ENCODE measurements around the gene BTN3A1. TPM values are rescaled to one million over a fixed set of nuclear protein-coding genes. Genes with fewer than 3 reads are reported as not detected.

BTN3A1 gene
- total RNA-seq, 1 experiment from 2014 or later: 32.7 TPM

DNA sequence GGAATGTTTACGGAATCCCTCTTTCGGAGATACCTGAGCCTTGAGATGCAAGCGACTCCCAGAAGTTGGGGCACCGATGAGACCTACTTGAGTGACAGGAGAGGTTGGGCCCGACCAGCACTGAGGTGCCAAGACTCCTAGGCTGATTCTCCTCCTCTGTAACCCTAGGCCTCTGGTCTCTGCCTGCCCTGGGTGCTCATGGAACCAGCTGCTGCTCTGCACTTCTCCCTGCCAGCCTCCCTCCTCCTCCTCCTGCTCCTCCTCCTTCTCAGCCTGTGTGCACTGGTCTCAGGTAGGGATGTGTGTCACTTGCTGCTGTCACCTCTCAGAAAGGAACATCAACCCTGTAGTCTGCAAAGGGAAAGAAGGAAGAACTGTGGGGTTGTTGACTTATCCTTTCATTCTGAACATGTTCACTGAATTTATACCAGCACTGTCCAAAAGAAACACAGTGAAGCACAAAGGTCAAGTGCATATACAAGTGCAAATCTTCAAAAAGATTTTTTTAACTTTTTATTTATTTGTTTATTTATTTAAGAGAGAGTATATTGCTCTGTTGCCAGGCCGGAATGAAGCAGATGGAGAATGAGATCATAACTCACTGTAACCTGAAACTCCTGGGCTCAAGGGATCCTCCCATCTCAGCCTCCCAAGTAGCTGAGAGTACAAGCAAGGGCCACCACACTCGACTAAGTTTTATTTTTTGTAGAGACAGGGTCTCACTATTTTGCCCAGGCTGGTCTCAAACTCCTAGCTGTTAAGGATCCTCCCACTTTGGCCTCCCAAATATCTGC, 18.3 kb upstream of the BTN3A1 start:
- H3K27me3 ChIP-seq (ENCODE audit: low read length): no peaks in the 10 kb centered on the region
- H2AFZ ChIP-seq (ENCODE audit: low read length): peak overlapping the region; percentile 73; the same call in 1 of the 2 replicates
- H3K4me1 ChIP-seq (ENCODE audit: low read length): peaks cover 19% of the 10 kb centered on the region
- H3K79me2 ChIP-seq (ENCODE audit: low read length): peaks cover 6% of the 10 kb centered on the region; the same call in 1 of the 2 replicates
- no peak overlapping the region for H3K27ac ChIP-seq (ENCODE audit: low read length)
- H3K9me3 ChIP-seq (ENCODE audit: low read length): no peaks in the 10 kb centered on the region
- H3K36me3 ChIP-seq (ENCODE audit: insufficient read depth, low read length): no peaks in the 10 kb centered on the region
- no peaks in the 10 kb centered on the region for H4K20me1 ChIP-seq (ENCODE audit: insufficient read depth, low read depth, low read length)
- H3K4me2 ChIP-seq (ENCODE audit: low read depth, low read length, poor library complexity, severe bottlenecking): peak overlapping the region; percentile 85
- DNase-seq: peak; percentile 65
- H3K4me3 ChIP-seq (ENCODE audit: low read length): peak overlapping the region; percentile 82
- peak overlapping the region; percentile 78 for H3K9ac ChIP-seq (ENCODE audit: low read length)
- no peaks in the 10 kb centered on the region for H3K9me2 ChIP-seq (replicated peaks; ENCODE audit: insufficient read depth, low read length)

DNA sequence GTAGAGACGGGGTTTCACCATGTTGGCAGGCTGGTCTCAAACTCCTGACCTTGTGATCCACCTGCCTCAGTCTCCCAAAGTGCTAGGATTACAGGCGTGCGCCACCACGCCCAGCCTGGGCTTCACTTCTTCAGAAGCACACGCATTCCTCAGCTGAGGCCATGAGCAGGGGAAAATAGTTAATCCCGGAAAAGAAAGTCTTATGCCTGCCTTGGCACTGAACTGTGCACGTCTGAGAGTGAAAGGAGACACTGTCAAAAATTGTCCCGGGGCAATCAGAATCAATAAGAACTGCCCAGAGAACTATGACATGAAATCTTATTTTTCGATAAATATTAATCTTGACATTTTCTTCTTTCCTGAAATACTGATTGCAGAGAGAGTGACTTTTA, 16.3 kb upstream of the BTN3A1 start:
- Histone ChIP-seq H3K79me2 (ENCODE audit: low read length) (peaks cover 6% of the 10 kb centered on the region; the same call in 1 of the 2 replicates), H3K4me2 (ENCODE audit: low read depth, low read length, poor library complexity, severe bottlenecking) (no peak overlapping the region), H3K9ac (ENCODE audit: low read length) (no peak overlapping the region), H3K4me3 (ENCODE audit: low read length) (no peak overlapping the region), H4K20me1 (ENCODE audit: insufficient read depth, low read depth, low read length) (no peaks in the 10 kb centered on the region), H3K27ac (ENCODE audit: low read length) (no peak overlapping the region), H3K4me1 (ENCODE audit: low read length) (peaks cover 19% of the 10 kb centered on the region), H3K9me2 (replicated peaks; ENCODE audit: insufficient read depth, low read length) (no peaks in the 10 kb centered on the region), H3K27me3 (ENCODE audit: low read length) (no peaks in the 10 kb centered on the region), H2AFZ (ENCODE audit: low read length) (no peak overlapping the region), H3K9me3 (ENCODE audit: low read length) (no peaks in the 10 kb centered on the region), H3K36me3 (ENCODE audit: insufficient read depth, low read length) (no peaks in the 10 kb centered on the region)
- DNase-seq: no peak

DNA sequence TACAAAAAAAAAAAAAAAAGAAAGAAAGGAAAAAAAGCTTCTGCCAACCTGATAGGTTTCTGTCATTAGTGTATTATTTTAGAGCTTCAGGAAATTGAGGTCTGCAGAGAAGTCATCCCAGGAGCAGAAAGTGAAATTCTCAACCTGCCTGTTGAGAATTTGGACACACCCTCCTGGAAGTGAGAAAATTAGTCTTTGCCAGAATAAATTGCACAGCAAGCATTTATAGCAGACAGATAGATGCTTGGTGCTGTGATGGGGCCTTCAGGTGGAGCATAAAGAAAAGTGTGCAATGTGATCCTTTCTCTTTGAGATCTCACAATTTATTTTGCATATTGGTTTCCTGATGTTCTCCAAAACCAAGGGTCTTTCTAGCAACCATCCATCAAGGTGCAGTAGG, 14.5 kb upstream of the BTN3A1 start:
- Histone ChIP-seq H3K4me2 (ENCODE audit: low read depth, low read length, poor library complexity, severe bottlenecking) (no peak overlapping the region), H3K27ac (ENCODE audit: low read length) (no peak overlapping the region)

DNA sequence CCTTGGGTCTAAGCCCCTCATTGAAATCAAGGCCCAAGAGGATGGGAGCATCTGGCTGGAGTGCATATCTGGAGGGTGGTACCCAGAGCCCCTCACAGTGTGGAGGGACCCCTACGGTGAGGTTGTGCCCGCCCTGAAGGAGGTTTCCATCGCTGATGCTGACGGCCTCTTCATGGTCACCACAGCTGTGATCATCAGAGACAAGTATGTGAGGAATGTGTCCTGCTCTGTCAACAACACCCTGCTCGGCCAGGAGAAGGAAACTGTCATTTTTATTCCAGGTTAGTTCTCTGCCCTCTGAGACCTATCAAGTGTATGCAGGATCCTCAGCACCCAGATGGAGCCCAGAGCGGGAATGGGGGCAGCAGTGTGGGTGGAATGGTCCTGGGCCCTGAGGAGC, 14.1 kb upstream of the BTN3A1 start:
- Histone ChIP-seq H3K36me3 (ENCODE audit: insufficient read depth, low read length) (0 out of 2 replicates have a peak, but pooled peaks cover 3% of the 10 kb centered on the region), H2AFZ (ENCODE audit: low read length) (no peak overlapping the region), H3K4me1 (ENCODE audit: low read length) (peaks cover 20% of the 10 kb centered on the region), H3K9ac (ENCODE audit: low read length) (no peak overlapping the region), H4K20me1 (ENCODE audit: insufficient read depth, low read depth, low read length) (no peaks in the 10 kb centered on the region), H3K79me2 (ENCODE audit: low read length) (peaks cover 6% of the 10 kb centered on the region; the same call in 1 of the 2 replicates), H3K27ac (ENCODE audit: low read length) (no peak overlapping the region), H3K9me2 (replicated peaks; ENCODE audit: insufficient read depth, low read length) (no peaks in the 10 kb centered on the region), H3K4me3 (ENCODE audit: low read length) (no peak overlapping the region), H3K4me2 (ENCODE audit: low read depth, low read length, poor library complexity, severe bottlenecking) (no peak overlapping the region), H3K27me3 (ENCODE audit: low read length) (no peaks in the 10 kb centered on the region), H3K9me3 (ENCODE audit: low read length) (no peaks in the 10 kb centered on the region)
- DNase-seq: no peak

More for the DNA sequence above, 14.5 kb upstream of the BTN3A1 start:
- DNase-seq: no peak
- peaks cover 19% of the 10 kb centered on the region for H3K4me1 ChIP-seq (ENCODE audit: low read length)
- H3K9me3 ChIP-seq (ENCODE audit: low read length): no peaks in the 10 kb centered on the region
- H4K20me1 ChIP-seq (ENCODE audit: insufficient read depth, low read depth, low read length): no peaks in the 10 kb centered on the region
- no peak overlapping the region for H3K4me3 ChIP-seq (ENCODE audit: low read length)
- 0 out of 2 replicates have a peak, but pooled peaks cover 3% of the 10 kb centered on the region for H3K36me3 ChIP-seq (ENCODE audit: insufficient read depth, low read length)
- peaks cover 6% of the 10 kb centered on the region; the same call in 1 of the 2 replicates for H3K79me2 ChIP-seq (ENCODE audit: low read length)
- no peak overlapping the region for H2AFZ ChIP-seq (ENCODE audit: low read length)
- H3K9me2 ChIP-seq (replicated peaks; ENCODE audit: insufficient read depth, low read length): no peaks in the 10 kb centered on the region
- H3K27me3 ChIP-seq (ENCODE audit: low read length): no peaks in the 10 kb centered on the region
- no peak overlapping the region for H3K9ac ChIP-seq (ENCODE audit: low read length)

DNA sequence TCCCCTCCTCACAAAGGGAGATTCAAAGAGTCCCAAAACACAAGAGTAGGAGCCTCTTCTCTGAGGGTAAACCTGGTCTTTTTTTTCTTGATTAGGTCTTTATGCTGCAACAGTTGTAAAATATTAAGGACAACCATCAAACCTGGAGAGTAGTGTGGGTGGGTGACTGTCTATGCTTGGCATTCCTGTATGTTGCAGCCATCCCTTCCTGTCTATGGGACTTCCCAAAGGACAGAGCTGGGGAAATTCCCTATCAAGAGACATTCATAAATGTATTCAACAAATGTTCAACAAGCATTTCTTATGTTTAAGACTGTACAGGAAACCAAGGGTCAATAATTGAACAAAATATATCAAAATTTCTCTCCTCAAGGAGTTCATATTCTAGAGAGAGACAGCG, 13.6 kb upstream of the BTN3A1 start:
- no peak for DNase-seq
- no peaks in the 10 kb centered on the region for H3K27me3 ChIP-seq (ENCODE audit: low read length)
- peaks cover 21% of the 10 kb centered on the region for H3K4me1 ChIP-seq (ENCODE audit: low read length)
- no peak overlapping the region for H3K4me2 ChIP-seq (ENCODE audit: low read depth, low read length, poor library complexity, severe bottlenecking)
- H3K9me2 ChIP-seq (replicated peaks; ENCODE audit: insufficient read depth, low read length): no peaks in the 10 kb centered on the region
- peaks cover 4% of the 10 kb centered on the region; the same call in 1 of the 2 replicates for H3K79me2 ChIP-seq (ENCODE audit: low read length)
- H3K36me3 ChIP-seq (ENCODE audit: insufficient read depth, low read length): 0 out of 2 replicates have a peak, but pooled peaks cover 3% of the 10 kb centered on the region
- no peak overlapping the region for H3K4me3 ChIP-seq (ENCODE audit: low read length)
- no peak overlapping the region for H3K27ac ChIP-seq (ENCODE audit: low read length)
- no peaks in the 10 kb centered on the region for H4K20me1 ChIP-seq (ENCODE audit: insufficient read depth, low read depth, low read length)
- no peak overlapping the region for H3K9ac ChIP-seq (ENCODE audit: low read length)
- H3K9me3 ChIP-seq (ENCODE audit: low read length): no peaks in the 10 kb centered on the region
- H2AFZ ChIP-seq (ENCODE audit: low read length): no peak overlapping the region

DNA sequence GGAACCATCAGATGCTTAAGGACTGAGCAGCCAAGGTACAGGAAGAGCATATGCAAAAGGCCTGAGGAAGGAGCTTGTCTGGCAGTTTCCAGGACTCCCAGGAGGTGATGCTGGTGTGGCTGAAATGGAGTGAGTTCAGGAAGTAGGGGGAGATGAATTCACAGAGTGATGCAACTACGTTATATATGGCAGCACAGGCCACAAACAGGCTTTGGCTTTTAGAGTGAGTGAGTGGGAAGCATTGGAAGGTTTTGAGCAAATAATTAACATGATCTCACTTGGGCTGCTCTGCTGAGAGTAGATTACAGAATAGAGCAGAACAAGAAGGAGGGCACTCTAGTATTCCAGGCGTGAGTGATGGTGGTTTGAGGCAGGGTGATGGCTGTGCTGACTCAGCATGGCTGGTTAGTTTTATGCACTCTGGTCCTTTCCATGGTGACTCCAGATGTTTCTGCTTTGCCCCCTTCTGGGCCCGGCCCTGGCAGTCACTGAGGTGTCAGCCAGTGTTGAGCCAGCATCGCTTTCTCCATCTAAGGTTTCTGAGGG, 12.7 kb upstream of the BTN3A1 start:
- Histone ChIP-seq H2AFZ (ENCODE audit: low read length) (no peak overlapping the region), H3K9ac (ENCODE audit: low read length) (no peak overlapping the region), H3K9me3 (ENCODE audit: low read length) (no peaks in the 10 kb centered on the region), H4K20me1 (ENCODE audit: insufficient read depth, low read depth, low read length) (no peaks in the 10 kb centered on the region), H3K9me2 (replicated peaks; ENCODE audit: insufficient read depth, low read length) (no peaks in the 10 kb centered on the region), H3K4me1 (ENCODE audit: low read length) (peaks cover 13% of the 10 kb centered on the region), H3K27ac (ENCODE audit: low read length) (no peak overlapping the region), H3K4me2 (ENCODE audit: low read depth, low read length, poor library complexity, severe bottlenecking) (no peak overlapping the region), H3K27me3 (ENCODE audit: low read length) (no peaks in the 10 kb centered on the region), H3K79me2 (ENCODE audit: low read length) (no peaks in the 10 kb centered on the region), H3K4me3 (ENCODE audit: low read length) (no peak overlapping the region), H3K36me3 (ENCODE audit: insufficient read depth, low read length) (0 out of 2 replicates have a peak, but pooled peaks cover 3% of the 10 kb centered on the region)
- no peak for DNase-seq

DNA sequence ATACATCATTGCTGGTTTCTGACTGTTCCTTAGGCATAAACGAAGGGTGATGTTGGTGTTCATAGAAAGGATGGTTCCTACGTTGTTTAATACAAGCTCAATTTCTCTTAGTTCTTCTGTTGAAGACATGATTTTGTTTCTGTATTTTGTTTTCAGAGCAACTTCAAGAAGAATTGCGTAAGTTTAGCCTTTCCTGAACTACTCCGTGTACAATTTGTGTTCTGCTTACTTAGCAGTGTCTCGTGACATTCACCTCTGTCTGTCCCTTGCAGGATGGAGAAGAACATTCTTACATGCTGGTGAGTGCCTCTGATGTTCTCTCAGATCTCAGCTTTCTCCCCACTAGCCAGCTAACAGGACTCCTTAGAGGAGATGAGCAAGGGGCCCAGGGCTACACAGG, 11.5 kb upstream of the BTN3A1 start:
- no peak for DNase-seq
- H3K4me3 ChIP-seq (ENCODE audit: low read length): no peak overlapping the region
- H3K36me3 ChIP-seq (ENCODE audit: insufficient read depth, low read length): 0 out of 2 replicates have a peak, but pooled peaks cover 3% of the 10 kb centered on the region
- no peaks in the 10 kb centered on the region for H3K9me3 ChIP-seq (ENCODE audit: low read length)
- H3K4me1 ChIP-seq (ENCODE audit: low read length): peaks cover 13% of the 10 kb centered on the region
- H3K27ac ChIP-seq (ENCODE audit: low read length): no peak overlapping the region
- no peaks in the 10 kb centered on the region for H3K79me2 ChIP-seq (ENCODE audit: low read length)
- no peak overlapping the region for H3K4me2 ChIP-seq (ENCODE audit: low read depth, low read length, poor library complexity, severe bottlenecking)
- H4K20me1 ChIP-seq (ENCODE audit: insufficient read depth, low read depth, low read length): no peaks in the 10 kb centered on the region
- no peaks in the 10 kb centered on the region for H3K27me3 ChIP-seq (ENCODE audit: low read length)
- no peaks in the 10 kb centered on the region for H3K9me2 ChIP-seq (replicated peaks; ENCODE audit: insufficient read depth, low read length)
- H3K9ac ChIP-seq (ENCODE audit: low read length): no peak overlapping the region
- no peak overlapping the region for H2AFZ ChIP-seq (ENCODE audit: low read length)

DNA sequence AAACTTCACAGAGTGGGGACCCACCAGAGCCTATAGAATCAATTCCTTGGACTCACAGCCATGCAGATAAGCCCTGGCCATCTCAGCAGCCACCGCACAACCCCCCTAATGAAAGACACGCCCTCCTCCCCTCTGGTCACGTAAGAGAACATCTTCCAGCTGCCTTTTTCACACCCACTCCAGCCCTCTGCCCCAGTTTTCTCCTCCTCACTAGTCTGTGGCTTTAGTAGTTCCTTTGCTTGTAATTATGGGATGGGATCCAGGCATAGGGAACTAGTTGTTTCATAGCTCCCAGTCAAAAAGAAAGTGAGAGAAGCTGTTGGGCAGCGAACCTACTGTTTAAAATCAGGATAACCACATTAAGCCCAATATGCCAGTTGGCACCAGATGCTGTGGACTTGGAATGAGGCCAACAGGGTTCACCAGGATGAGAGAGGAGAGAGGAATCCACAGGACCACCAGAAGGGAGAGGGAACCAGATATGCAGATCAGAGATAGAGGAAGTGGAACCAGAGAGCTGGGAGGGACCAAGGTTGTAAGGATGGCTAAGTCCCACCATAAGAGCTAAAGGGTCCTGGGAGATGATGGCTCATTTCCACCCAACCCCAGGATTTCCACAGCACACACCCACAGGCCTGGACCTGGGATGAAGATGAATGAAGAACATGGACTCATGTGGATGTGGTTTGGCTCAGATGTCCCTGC, 9.0 kb upstream of the BTN3A1 start:
- no peaks in the 10 kb centered on the region for H3K27me3 ChIP-seq (ENCODE audit: low read length)
- H3K36me3 ChIP-seq (ENCODE audit: insufficient read depth, low read length): 0 out of 2 replicates have a peak, but pooled peaks cover 3% of the 10 kb centered on the region
- H3K9me2 ChIP-seq (replicated peaks; ENCODE audit: insufficient read depth, low read length): no peaks in the 10 kb centered on the region
- H3K79me2 ChIP-seq (ENCODE audit: low read length): no peaks in the 10 kb centered on the region
- H3K4me3 ChIP-seq (ENCODE audit: low read length): no peak overlapping the region
- 0 out of 2 replicates have a peak, but pooled peaks cover 4% of the 10 kb centered on the region for H3K4me1 ChIP-seq (ENCODE audit: low read length)
- no peak overlapping the region for H3K27ac ChIP-seq (ENCODE audit: low read length)
- no peak for DNase-seq
- no peak overlapping the region for H3K9ac ChIP-seq (ENCODE audit: low read length)
- no peak overlapping the region for H2AFZ ChIP-seq (ENCODE audit: low read length)
- no peaks in the 10 kb centered on the region for H3K9me3 ChIP-seq (ENCODE audit: low read length)
- no peaks in the 10 kb centered on the region for H4K20me1 ChIP-seq (ENCODE audit: insufficient read depth, low read depth, low read length)
- H3K4me2 ChIP-seq (ENCODE audit: low read depth, low read length, poor library complexity, severe bottlenecking): no peak overlapping the region
